CD4-positive, alpha-beta T cell treated with Interleukin-1 beta for 1 hour (primary cell): ENCODE results near the gene CASP10.

ENCODE experiments used
- DNase-seq, 2 donors: peaks; one replicate each; pipeline ENCODE4 v3.0.0-alpha.2; 2020 to 2022

CASP10 gene

DNA sequence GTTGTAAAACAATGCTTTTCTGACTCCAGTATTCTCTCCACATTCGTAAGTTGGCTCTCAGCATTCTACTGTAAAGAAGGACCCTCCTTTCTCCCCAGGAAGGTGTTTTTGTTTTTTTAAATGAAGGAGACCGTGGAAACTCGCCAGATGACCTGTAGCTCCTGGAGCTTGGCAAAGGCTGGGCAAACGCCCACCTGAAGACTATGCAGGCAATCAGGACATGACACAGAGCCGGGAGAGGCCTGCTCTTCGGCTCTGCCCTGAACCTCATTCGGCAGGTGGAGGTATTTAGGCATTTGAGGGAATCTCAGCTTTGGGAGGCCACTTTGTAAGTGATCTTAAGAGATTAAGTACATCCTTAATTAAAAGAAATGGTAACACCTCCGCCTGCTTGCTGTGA lies 17.4 kb downstream of the CASP10 start:
- no peak for DNase-seq

DNA sequence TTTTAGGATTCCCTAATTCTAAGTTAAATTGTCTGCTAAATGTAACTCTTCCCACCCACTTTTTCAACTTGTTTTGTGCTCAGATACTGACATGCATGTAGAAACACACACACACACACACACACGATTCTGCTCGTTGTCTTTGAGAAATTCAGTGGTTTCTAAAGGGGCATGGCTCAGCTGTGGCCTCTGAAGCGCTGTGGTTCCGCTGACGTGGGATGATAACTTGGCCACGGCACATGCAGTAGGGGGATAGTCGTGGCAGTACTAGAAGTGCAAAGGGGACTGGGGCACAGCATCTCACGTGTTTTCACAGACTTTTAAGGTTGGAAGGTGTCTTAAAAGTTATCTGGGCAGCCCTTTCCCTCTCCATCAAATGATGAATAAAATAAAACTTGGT lies 18.4 kb downstream of the CASP10 start:
- DNase-seq: peak in 1 of 2 donors; percentile 16

DNA sequence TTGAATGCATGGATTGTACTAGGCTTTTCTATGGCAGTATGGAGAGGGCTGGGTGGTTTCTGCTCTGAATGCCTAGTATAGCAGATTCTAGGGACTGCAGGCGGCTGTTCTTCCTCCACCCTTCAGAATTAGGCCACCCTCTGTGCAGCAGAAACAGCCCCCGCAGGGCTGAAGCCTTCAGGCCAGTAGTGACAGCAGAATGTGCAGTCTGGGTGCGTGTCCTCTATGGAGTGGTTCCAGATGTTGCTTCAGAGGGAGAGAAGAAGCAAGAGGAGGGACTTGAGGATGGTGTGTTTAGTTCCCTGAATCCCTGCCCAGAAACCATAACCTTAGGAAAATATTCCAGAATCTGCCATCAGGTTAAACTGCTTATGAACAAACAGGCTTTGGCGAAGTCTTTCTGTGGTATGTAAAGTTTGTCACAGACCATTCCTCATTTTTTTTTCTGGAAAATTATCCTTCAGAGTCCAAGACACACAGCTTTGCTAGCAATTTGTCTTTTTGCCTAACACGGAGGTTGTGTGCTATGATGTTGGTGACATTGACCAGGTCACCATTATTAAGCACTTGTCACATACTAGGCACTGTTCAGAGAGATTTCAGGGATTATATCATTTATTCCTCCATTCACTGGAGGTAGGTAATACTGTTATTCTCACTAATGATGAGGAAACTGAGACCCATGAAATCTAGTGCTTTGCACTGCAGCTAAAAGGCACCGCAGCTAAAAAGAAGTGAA lies 21.1 kb downstream of the CASP10 start:
- DNase-seq: no peak

DNA sequence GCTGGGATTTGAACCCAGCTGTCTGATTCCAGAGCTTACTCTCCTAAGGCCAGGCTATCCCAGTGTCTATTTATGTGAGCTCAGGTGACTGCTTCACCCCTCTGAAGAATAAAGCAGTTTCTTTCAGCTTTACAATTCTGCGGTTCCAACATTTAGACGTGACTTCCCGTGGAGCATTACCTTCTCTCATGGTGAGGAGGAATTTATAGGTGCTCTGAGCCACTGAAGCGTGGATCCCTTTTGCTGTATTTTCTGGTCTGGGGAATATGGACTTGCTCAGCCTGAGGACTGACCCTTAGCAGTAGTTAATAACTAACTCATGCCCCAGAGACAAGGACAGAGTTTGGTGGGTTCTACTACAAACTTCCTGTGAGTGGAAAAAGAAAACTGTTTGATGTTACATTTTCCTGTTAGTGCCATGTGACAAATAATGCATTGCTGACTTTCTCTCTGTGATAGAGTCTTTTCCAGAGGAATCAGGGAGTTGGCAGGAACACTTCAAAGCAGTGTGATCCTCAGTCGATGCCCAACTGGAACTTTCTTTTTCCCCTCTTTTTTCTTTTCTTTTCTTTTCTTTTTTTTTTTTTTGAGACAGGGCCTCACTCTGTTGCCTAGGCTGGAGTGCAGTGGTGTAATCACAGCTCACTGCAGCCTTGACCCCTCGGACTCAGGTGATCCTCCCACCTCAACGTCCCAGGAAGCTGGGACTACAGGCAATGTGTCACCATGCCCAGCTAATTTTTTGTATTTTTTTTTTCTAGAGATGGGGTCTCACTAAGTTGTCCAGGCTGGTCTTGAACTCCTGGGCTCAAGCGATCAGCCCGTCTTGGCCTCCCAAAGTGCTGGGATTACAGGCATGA lies 21.9 kb downstream of the CASP10 start:
- no peak for DNase-seq

DNA sequence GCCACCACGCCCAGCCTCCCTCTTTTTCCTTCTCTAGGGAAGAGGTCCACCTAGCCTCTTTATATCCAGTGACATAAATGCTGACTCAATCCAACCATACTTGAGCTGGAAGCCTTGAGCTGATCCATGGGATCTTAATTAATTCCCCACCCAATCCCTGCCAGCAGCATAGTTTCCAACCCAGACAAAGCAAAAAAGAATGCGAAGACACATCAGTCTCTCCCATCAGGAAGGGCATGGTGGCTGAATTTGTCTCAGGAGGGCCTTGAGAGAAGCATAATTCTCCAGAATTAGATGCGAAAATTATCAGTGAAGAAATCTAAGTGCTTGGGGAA lies 22.5 kb downstream of the CASP10 start:
- DNase-seq: no peak

DNA sequence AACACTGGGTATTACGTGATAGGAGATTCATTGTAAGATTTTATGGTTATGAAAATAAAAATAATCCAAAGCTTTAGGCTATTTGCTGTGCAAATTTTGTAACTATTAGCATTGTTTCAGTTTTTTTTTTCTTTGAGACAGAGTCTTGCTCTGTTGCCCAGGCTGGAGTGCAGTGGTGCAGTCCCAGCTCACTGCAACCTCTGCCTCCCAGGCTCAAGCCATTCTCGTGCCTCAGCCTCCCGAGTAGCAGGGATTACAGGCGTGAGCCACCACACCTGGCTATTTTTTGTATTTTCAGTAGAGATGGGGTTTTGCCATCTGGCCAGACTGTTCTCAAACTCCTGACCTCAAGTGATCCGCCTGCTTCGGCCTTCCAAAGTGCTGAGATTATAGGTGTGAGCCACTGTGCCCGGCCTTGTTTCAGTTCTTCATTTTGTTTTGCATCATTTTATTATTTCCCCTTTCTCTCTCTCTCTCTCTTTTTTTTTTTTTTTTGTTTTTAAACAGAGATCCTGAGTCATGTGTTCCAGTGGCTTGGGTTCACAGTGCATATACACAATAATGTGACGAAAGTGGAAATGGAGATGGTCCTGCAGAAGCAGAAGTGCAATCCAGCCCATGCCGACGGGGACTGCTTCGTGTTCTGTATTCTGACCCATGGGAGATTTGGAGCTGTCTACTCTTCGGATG lies 25.8 kb downstream of the CASP10 start:
- peak in 1 of 2 donors; percentile 63 for DNase-seq

DNA sequence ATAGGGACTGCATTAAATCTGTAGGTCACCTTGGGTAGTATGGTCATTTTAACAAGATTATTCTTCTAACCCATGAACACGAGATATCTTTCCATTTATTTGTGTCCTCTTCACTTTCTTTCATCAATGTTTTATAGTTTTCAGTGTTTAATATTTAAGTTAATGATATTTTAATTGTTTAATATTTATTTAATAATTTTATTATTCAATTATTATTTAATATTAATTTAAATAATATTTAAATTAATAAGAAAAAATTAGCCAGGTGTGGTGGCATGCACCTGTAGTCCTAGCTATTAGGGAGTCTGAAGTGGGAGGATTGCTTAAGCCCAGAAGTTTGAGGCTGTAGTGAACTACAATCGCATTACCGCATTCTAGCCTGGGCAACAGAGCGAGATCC lies 33.0 kb downstream of the CASP10 start:
- no peak for DNase-seq

DNA sequence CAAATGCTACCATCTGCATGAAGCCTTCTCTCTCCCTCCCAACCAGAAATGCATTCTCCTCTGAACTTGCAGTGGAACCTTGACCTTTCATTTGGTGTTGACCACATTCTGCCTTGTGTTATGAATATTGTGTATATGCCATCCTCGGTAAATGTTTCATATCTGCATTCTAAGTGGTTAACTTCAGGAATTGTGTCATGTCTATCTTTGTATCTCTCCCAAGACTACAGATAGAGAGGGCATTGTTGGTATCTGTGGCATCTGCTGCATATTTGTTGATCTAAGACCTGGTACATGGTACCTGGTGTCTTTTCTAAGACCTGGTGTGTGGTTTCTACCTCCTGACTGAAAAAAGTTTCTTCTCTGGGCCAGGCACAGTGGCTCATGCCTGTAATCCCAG lies 34.0 kb downstream of the CASP10 start:
- DNase-seq: no peak

DNA sequence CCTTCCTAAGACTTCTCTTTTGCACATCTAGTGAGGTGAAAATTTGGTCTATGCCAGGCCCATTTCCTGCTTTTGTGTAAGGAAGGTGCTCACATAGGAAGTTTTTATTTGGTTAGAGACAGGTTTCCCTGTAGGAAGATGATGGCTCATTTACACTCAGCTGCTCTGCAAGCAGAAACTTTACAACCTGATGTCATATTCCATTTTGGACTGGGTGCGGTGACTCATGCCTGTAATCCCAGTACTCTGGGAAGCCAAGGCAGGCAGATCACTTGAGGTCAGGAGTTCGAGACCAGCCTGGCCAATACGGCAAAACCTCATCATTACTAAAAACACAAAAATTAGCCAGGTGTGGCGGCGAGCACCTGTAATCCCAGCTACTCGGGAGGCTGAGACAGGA lies 35.8 kb downstream of the CASP10 start:
- DNase-seq: no peak

DNA sequence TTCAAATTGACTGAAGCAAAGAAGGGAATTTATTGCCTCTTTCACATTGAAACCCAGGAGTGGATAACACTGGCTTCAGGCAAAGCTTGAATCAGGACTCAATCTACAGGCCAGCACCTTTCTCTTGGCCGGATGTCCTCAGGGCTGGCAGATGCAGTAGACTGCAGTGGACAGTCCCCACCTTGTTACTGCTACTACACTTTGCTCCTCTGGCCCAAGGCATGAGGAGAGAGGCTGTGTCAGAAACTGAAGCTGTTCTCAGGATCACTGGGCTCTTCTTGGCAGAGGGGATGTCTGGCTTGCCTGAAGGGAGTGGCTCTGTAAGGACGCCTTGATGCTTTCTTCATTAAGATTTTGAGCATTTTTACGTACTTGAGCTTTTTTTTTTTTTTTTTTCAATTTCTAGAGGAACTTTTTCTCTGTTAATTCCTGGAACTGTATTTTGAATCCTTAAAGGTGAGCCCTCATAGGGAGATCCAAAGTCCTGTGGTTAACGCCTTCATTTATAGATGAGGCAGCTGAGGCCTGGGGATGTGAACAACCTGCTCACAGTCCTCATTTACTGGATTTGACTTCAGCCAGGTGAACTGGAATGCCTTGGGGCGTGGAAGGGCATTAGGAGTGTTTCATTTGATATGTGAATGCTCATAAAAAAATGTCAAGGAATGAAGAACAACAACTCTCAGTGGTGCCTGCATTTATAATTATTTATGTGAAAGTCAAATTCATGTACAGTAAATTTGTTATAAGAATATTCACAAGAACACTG lies 36.6 kb downstream of the CASP10 start:
- no peak for DNase-seq

DNA sequence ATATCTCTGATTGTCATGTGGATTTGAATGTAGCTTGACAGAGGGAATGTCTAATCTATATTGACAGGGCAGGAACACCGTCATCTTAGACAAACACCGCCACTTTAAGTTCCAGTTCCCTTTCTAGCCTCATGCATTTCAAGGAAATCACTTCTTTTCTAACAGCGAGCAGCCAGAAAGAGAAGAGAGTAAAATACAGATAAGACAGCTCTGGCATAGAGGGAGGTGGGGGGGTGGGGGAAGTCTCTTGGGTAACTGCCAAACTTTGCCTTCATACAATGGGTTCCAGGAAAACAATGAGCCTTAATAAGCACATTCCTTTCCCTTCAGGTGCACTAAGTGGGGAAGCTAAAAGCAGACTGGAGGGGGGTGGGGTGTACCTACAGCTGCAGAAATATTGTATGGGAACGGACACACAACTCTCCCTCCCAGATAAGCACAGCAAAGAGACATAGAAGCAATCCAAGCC lies 37.2 kb downstream of the CASP10 start:
- no peak for DNase-seq

DNA sequence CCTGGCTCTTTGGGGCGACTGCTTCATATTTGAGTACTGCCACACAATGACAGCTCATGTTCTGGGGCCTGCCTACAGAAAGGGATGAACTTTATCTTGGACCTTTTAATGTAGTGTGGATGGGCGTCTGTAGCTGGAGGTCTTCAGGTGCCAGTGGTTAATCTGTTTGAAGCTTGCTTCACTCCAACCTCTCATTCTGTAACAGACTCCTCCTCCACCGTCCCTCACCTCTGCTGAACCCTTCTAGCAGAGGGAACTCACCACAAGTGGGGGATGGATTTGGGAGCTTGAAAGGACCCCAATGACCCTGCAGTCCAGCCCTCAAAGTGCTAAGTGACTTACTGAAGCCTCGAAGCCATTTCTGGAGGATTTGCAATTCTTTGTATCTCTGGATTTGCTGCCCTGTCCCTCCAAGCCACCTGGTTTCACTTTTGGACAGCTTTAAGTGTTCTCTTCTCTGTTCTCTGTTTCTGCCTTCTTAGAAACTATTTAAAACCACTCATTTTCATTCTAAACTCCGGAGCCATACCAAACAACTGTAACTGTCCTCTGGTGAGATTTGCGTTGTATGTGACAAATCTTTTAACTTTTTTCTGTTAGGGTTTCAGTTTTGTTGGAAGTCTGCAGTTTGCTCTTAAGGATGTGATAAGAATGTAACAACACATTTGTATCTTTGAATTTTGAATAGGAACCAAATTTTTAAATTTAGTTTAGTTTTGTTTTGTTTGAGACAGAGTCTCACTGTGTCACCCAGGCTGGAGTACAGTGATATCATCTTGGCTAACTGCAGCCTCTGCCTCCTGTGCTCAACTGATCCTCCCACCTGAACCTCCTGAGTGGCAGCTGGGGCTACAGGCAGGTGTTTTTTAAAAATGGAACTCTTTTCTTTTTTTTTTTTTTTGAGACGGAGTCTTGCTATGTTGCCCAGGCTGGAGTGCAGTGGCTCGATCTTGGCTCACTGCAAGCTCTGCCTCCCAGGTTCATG lies 40.4 kb downstream of the CASP10 start:
- no peak for DNase-seq

DNA sequence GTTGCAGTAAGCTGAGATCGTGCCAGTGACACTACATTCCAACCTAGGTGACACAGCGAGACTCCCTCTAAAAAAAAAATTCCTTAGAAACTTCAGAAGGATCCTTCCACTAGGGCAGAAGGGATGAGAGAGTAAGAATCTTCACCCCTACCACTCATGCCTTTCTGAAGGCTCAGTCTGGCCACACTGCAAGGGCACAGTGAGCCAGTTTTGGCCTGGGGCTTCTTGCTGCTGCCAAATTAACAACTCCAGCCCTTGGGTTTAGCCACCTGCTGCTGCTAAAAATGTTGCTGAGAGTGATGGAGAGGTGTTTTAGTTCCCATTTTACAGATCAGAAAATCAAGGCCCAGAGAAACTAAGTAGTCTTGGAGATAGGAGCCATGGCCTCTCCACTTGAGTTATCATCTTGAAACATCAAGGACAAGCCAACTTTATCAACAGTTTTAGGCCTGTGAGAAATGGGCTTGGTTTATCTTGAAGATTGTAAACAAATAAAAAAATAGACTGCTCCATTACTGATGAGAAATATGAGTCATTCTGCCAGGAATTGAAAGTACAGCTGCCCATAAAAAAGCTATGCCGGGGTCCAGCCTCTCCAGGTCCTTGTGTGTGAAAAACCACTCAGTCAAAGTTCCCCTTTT lies 45.5 kb downstream of the CASP10 start:
- DNase-seq: no peak

DNA sequence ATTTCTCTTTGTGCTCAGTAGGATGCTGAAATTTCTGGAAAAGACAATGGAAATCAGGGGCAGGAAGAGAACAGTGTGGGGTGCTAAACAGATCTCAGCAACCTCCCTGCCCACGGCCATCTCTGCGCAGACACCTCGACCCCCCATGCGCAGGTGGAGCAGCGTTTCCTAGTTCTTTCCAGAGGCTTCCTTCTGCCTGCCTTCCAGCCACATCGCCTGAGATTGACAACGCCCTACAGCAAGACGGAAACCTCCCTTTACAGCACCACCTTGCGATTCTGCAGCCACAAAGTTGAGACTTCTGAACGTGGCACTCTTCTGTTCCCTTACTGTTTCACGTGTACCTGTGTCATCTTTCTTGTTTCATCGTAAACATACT lies 46.0 kb downstream of the CASP10 start:
- no peak for DNase-seq

DNA sequence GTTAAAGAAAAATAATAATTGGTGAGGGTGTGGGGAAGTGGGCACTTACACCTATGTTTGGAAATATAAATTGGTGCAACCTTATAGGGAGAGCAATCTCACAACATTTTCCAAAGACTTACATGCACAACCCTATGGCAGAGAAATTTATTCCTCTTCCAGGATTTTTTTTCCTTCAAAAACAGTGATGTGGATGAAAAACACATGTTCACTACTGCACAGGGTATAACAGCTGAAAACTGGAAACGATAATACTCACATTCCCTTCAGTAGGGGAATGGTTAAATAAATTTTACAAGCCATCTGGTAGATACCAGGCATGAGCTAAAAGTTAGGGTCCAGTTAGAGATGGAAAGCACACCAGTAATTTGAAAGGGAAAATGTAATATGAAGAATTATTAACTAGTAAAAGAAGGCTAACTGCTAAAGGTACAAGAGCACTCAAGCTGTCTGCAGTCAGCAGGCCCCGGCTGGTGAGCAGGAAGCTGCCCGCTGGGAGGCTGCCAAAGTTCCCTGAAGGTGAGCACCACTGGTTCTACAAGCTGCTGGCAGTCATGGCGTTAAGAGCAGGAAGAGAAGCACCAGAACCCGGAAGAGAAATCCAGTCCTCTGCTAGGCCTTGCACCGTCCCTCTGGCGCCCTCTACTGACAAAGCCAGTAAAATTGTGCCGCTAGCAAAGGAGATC lies 49.0 kb downstream of the CASP10 start:
- peak; percentile 91 to 94 for DNase-seq

DNA sequence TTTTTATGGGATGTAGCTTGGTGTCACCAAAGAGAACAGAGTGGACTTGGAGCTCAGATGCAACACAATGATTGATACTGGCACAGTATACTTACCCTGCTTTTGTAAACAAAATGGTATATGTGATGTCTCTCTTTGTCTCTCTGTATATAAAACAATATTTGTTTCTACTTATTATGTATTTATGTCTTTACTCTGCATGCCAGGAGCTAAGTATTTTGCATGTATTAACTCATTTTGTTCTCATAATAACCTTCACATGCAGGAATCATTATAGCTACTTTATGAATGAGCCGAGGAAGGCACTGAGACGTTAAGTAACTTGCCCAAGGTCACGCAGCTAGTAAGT lies 49.5 kb downstream of the CASP10 start:
- no peak for DNase-seq

DNA sequence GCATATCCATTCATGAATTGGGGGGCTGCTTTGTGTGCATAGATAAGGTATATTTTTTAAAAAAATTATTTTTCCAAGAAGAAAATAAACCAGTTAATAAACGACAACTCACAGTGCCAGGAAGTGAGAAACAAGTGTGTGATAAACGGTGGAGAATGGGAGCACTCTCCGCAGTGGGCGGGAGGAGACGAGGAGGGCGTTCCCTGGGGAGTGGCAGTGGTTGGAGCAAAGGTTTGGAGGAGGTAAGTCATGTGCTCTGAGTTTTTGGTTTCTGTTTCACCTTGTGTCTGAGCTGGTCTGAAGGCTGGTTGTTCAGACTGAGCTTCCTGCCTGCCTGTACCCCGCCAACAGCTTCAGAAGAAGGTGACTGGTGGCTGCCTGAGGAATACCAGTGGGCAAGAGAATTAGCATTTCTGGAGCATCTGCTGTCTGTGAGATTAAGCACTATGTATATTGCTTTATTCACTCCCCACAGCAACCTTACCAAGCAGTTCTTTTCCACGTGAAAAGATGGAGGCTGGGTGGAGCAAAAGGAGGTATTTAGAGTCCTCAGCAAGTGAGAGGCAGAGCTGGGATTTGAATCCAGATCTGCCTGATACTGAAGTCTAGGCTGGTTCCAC lies 50.4 kb downstream of the CASP10 start:
- peak; percentile 84 to 89 for DNase-seq

DNA sequence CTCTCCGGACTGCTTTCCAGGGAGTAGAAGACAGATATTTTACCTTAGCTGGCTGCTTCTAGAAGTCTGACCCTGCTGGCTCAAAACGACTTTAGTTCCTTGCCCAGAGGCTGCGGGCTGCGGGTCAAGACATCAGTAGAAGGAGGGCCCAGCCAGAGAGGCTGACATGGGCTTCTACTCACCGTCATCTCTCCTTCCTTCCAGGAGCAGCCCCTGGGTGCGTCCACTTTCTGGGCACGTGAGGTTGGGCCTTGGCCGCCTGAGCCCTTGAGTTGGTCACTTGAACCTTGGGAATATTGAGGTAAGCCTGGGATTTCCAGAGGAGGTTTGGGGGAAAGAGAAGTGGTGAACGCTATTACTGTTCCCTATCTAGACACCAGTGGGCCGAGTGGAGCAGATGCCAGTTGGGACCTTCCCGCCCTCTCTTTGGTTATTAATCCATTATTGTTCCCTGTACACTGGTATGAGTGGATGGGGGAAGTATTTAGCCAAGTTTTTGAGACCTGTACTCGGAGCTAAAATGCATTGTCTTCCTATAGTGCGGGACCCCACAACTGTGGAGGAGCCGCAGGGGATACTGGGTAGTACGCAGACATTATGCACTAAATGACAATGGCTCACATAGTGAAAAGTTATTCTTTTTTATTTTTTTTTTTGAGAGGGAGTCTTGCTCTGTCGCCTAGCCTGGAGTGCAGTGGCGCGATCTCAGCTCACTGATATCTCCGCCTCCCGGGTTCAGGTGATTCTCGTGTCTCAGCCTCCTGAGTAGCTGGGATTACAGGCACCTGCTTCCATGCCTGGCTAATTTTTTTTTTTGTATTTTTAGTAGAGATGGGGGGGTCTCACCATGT lies 51.1 kb downstream of the CASP10 start:
- peak in 1 of 2 donors; percentile 18 for DNase-seq

DNA sequence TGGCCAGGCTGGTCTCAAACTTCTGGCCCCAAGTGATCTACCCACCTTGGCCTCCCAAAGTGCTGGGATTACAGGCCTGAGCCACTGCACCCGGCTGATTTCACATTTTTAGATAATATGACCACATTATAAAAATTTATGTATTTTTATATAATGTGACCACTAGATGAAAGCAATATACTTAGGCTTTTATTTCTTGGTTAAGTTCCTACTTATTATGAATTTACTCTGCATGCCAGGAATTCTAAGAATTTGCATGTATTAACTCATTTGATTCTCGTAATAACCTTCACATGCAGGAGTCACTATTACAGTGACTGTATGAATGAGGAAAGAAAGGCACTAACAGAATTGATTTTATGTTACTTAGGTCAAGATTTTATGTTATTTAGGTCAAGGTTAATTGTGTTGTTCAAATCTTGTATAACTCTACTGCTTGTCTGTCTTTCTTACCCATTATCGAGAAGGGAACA lies 51.8 kb downstream of the CASP10 start:
- DNase-seq: no peak
